NCI-H2171 (cell line): ENCODE results near the gene POU2F1.

Source experiments
- DNase-seq: peaks from one replicate; lab custom pipeline; 2025; lab: John Stamatoyannopoulos, UW

Gene POU2F1

DNA sequence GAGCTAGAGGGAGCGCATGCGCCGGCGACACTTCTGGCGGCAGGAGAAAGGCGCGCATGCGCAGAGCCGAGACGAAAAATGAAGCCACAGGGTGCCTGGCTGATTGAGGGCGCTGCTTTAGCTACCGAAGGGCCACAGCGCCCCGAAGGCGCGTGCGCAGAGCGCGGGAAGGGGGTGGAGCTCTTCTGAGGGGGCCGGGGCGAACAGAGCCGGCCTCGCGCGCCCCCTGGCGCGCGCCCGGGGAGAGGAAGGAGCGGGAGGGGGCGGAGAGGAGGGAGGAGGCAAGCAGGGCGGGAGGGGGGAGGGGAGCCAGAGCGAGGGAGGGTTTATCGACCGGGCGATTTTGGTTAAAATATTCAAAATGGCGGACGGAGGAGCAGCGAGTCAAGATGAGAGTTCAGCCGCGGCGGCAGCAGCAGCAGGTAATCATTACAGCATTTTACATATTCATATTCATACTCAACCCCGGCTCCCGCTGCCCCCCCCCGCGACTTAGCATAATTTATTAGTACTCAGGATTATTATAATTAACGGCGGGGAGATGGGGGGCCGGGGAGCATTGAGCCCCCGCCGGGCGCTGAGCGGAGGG lies at the start of gene POU2F1:
POU2F1 (plus strand) TSS at position 350 of the 589 bp plus-strand sequence; CDS start at position 362, 12 bp downstream.
- DNase-seq, result peak; percentile 95

DNA sequence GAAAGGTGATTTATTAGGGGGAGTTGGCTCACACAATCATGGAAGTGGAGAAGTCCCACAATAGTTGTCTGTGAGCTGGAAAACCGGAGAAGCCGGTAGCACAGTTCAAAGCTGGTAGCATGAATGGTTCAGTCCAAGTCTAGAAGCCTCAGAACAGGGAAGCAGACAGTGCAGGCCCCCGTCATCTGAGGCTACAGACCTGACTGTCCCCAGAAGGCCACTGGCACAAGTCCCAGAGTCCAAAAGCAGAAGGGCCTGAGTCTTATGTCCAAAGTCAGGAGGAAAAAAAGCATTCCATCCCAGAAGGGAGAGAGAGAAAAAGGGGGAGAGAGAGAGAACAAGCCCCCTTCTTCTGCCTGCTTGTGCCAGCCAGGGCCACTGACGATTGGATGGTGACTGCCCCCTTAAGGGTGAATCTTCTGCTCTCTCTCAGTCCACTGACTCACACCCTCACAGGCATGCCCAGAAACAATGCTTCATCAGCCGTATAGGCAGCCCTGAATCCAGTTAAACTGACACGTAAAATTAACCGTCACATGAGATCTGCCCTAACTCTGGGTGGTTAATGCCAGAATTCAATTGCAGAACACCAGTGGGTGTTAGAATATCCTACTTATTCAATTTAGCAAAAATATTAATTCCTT lies 49.3 kb upstream of the POU2F1 start:
- DNase-seq, result no peak

DNA sequence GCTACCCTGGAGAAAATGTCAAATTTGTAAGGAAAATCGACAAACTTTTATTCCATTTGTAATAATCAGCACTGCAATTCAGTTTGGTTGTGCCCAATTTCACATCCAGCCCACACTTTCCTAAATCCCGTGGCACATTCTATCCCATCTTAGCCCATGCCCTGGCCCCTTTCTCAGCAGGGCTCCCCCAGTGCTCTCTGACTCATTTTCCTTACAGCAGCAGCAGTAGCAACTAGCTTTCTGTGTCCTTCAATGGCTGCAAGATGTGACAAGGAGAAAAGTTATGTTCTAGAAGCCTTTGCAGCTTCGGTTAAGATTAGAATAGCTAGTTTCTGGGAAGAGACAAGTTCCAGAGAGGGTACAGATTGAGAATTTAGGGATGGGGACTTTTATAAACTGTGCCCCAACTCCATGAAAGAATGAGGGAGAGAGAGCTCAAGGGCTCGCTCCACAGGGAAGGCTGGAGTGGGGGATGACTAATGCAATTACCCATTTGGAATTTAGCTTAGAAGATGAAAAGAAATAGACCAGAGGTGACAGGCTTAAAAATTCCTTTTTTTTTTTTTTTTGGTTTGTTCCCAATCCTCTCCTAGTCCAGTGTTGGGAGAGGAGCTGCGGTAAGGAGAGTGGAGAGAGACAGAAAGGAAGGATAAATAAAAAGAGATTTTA lies 47.0 kb upstream of the POU2F1 start:
- DNase-seq, result no peak

DNA sequence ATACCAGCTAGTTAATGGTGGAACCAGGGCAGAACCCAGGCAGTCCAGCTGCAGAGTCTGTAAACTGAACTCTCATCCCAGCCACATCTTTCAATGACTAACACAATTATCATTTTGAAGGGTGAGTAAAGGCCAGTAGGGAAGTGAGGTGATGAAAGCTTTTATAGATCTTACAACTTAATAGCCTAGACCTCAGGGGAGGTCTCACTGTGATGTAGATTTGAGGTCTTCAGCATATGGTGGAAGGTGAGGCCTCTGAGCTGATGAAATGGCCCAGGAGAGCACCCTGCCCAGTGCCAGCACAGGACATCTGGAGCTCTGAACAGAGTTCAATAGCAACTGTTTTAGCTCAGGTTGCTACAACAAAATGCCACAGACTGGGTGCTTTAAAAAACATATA lies 44.8 kb upstream of the POU2F1 start:
- no peak for DNase-seq

DNA sequence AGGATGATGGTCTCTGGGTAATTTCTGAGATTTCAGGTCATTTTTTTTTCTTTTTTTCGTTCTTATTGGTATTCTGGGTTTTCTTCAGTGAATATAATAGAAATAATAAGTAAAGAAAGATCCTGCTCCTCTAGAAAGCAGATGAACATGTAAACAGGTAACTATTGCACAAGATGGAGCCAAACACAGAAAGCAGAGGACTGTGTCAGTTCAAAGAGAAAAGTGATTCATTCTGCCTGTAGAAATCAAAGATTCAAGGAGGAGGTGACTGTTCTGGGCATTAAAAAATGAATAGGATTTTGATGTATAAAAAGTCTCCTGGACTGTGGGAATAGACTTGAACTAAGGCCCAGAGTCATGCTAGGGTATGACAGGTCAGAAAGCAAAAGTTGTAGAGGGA lies 41.9 kb upstream of the POU2F1 start:
- no peak for DNase-seq

DNA sequence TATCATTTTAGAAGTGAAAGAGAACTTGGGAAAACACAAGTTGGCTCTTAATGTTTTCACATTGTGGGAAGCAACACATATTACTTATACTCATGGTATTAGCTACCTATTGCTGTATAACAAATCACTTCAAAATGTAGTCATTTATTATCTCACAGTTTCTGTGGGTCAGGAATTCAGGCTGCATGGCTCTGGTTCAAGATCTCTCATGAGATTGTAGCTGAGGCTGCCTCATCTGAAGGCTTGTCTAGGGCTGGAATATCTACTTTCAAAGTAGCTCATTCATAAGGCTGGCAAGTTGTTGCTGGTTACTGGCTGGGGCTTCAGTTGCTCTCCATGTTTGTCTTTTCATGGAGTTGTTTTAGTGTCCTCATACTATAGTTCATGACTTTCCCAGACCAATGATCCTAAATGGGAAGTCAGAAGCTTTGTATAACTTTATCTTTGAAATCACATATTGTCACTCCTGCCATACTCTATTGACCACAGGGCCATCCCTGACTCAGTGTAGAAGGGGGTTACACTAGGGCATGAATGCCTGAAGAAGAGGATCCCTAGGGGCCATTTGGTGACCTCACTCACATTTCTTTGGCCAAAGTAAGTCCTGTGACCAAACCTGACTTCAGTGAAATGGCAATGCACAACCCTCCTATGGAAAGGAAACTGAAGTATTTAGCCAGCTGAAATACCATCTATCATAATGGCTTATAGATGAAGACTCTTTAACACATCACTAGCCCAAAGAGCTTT lies 37.9 kb upstream of the POU2F1 start:
- DNase-seq, result no peak

DNA sequence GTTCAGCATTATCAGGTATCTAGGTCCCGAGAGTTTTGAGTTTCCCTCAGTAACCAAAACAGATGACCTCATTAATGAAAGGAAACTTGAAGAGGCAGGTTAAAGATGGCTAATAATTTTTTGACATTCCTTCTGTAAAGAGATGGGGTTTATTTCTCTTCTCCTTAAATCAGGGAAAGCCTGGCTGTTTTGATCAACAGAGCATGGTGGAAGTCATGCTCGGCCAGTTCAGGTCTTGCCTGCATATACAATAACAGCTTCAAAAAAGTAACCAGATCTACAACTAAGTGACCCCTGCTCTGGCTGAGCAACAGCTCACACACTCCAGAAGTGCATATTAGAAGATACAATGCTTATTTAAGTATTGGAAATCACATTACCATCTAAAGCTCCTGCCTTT lies 36.6 kb upstream of the POU2F1 start:
- no peak for DNase-seq

DNA sequence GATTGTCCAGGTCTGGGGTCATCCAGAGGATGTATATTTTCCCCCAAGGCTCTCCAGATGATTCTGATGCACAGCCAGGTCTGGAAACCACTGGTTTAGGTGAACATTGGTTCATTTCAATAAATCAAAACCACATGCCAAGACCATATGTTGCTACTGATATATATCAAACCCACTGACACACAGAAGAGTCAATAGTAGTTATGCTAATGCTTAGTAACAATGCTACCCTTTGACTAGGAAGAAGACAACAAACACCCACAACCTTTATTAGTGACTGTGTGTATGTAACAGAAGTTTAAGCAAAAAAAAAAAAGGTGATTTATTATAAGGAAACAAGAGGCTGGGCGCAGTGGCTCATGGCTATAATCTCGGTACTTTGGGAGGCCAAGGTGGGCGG lies 35.6 kb upstream of the POU2F1 start:
- no peak for DNase-seq

DNA sequence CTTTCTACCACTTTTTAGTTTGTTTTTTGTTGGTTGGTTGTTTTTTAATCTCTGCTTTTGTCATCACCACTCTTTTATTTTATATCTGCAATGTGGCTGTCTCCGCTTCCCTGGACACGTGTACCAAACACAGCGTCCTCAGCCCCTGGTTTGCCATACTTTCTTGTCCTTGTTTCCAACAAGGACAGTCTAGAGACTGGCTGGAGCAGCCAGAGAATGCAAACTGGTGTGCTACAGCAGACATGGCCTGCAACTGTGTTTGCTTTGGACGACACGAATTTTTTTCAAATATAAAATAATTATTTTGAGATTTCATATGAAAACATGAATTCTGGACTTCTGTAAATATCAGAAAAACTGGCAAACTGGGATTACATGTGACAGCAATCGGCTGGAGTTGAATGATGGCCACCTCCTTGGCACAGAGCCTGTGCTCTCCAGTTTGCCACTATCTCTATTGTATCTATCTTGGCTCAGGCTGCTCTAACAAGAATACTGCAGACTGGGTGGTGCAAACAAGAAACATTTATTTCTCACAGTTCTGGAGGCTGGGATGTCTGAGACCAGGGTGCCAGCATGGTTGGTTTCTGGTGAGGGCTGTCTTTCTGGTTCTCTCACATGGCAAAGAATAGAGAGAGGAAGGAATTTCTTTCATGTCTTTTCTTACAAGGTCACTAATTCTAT lies 34.6 kb upstream of the POU2F1 start:
- DNase-seq, result no peak

DNA sequence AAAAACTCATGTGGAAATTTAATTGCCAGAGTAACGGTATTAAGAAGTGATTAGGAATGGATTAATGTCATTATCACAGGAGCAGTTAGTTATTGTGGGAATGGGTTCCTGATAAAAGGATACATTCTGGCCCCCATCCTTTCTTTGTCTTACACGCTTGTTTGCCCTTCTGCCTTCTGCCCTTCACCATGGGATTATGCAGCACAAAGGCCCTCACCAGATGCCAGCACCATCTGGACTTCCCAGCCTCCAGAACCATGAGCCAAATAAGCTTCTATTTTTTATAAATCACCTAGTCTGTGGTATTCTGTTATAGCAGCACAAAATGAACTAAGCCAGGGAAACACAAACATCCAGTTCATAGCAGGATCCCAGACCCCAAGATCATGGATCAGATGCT lies 33.9 kb upstream of the POU2F1 start:
- DNase-seq, result peak; percentile 79

DNA sequence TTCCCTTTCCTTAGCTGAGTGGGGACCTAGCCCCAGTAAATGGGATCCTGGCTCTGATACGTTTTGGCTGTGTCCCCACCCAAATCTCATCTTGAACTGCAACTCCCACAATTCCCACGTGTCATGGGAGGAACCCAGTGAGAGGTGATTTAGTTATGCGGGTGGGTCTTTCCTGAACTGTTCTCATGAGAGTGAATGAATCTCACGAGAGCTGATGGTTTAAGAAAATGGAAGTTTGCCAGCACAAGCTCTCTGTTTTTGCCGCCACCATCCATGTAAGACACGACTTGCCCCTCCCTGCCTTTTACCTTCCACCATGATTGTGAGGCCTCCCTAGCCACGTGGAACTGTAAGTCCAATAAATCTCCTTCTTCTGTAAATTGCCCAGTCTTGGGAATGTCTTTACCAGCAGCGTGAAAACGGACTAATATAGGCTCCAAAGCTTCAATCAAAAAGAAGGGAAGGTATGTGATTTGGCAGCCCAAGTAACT lies 29.9 kb upstream of the POU2F1 start:
- DNase-seq, result no peak

DNA sequence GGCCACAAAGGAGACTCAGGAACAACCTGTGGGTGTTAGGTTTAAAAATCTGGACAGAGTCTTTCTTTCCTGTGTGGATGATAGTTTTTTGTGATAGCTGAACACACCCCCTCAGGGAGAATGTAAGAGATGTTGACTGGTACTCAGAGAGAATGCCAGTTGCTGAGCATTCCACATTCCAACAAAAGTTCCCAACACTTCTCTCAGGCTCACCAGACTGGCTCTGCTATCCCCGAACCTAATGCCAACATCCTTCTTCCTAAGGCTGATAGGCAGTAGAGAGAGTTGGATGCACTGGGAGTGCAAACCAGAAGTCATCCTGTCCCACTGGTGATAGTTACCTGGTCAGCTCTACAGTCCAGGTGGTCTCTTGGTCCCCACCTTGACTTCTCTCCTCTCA lies 28.7 kb upstream of the POU2F1 start:
- no peak for DNase-seq

DNA sequence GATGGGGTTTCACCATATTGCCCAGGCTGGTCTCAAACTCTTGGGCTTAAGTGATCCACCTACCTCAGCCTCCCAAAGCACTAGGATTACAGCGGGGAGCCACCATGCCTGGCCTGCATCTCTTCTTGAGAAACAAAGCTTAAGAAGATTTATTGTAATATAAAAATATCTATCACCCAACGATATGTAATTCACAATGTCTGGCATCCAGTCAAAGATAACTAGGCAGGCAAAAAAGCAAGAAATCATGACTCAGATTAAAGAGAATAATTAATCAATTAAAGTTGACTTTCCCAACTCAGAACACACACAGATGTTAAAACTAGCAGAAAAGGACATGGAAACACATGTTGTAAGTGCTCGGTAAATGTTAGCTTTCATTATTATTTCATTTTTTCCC lies 26.5 kb upstream of the POU2F1 start:
- no peak for DNase-seq

DNA sequence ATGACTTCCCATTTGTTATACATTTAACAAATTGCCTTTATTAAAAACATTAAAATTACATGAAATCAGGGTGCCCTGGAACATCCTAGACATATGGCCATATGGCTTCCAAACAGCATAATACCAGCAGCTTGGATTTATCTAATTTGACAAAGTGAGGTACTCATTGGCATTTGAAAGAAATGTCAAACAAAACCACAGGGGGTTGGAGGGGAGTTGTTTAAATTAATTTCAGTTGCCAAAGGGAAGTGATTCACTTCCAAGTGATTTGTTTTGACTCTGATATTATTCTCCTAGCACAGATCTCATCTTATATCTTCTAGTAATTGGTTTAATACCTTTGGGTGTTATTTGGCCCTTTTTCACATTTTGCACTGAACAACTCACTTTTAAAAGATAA lies 24.5 kb upstream of the POU2F1 start:
- no peak for DNase-seq

DNA sequence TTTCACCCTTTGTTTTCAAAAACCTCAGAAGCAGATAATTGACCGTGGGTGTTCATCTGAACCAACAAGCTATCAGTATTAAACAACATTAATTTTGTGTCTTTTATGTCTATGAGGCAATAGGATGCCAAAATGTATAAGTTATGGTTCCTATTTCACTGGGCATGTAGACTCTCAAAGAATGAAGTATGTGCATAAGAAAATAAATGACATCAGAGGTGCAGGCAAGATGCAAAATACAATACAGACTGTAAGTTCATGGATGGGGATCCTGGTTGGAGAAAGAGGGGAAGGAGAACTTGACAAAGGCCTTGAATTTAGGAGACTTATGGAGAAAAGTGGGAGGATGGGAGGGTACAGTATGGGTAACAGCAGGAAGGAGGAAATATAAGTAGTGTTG lies 23.4 kb upstream of the POU2F1 start:
- no peak for DNase-seq

DNA sequence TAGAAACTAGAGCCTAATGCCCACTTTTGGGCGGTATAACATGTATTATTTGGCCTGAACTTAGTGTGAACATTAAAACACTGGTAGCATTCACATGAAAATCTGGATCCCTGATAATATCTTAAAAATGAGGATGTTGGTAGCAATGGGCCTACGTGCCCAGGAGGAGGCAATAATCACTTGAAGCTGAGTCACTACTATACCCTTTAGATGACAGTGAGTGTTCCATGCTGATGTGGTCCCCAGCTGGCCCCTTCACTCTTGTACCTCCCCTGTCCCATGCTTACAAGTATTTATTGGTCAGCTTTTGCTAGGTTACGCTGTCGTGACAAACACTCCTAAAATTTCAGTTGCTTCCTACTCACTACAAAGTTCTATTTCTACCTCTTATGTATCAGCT lies 23.0 kb upstream of the POU2F1 start:
- DNase-seq, result no peak

DNA sequence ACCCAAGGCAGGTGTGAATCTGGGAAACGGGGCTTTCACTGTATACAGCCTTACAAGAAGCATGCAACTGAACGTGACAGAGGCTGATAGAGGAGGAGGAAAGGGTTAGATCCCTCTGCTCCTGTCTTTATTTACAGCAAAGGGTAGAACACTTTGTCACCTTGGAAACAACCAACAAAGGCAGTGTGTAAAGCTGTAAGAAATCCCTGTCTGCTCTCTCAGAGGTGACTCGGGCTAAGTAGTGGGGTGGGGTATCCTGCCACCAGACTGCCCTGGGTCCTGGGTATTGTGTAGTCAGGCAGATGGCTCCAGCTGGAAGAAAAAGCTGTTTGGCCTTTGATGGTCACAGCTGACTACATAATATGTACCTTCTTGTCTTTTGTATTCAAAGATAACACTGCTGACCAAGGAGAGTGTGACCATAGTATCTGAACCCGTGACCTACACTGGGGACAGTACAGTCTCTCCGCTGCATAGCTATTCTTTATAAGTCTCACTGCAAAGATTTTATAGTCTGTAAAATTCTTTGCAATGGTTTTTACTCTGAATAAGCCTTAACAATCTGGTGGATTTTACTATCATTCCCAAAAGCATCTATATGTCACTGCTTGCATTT lies 22.1 kb upstream of the POU2F1 start:
- DNase-seq, result no peak

DNA sequence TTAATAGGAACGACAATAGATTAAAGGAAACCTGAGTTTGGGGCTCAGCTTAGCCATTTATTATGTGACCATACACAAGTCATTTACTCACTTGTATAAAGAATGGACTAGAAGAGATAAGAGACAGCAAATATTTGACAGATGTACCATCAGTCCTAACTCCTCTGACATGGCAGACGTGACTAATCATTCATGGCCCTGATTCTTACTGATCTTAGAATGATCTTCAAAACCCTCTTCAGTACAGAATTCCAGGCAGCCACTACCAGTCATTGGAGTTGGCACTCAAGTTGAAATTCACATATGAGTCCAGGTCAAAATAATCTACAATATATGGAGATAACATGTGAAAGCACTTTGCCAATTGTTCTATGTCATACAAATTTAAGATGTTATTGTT lies 21.0 kb upstream of the POU2F1 start:
- DNase-seq, result no peak

DNA sequence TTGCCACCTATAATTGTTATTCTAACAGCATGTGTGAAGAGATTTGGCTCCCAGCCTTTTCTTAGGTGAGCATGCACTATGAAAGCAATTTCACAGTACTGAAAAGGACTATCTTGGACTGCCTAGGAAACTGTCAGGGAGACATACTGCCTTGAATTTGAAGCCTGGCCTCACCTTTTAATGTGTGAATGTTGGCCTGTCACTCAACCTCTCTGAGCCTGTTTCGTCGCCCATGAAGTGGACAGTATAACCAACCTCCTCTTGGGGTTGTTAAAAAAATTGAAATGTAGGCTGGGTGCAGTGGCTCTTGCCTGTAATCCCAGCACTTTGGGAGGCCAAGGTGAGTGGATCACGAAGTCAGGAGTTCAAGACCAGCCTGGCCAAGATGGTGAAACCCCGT lies 20.4 kb upstream of the POU2F1 start:
- no peak for DNase-seq

DNA sequence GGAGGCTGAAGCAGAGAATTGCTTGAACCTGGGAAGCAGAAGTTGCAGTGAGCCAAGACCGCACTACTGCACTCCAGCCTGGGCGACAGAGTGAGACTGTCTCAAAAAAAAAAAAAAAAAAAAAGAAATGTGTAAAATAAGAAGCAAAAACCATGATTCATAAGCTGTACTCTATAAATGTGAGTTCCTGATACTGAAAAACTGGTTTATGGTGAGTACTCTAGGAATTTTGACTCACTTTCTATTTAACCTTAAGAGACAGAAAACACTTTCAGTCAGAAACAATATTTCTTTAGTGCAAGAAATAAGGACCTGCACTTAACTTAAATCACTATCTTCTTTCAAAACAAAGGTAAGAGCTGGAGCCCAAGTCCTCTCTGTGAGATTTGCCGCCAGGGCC lies 19.9 kb upstream of the POU2F1 start:
- DNase-seq, result no peak

DNA sequence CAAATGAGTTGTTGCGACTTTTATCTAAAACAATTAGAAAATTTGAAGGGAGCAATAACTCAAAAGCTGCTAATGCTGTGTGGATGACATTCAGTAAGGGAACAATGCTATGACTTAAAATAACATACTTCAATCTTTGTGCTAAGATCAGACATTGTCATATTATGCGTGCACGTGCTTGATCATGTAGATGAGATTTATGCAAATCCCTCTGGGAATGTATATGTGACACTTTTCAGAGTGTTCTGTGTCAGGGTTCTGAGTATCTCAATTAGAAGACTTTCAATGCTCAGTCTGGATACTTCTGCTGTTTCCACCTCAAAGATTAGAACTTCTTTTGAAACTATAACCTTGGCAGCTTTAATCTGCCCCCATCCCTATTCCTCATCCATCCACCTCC lies 18.6 kb upstream of the POU2F1 start:
- DNase-seq, result no peak
